H1 (cell line): ENCODE results near the gene INF2. TPM values are rescaled to one million over a fixed set of nuclear protein-coding genes. Genes with fewer than 3 reads are reported as not detected.

Experiments
- polyA plus RNA-seq, 7 experiments: library from polyadenylated mRNA; depleted of rRNA in 3 of 7; stranded (reverse) in 5 of 7; unstranded in 2 of 7; fragments of >200 nt in 5 of 7; fragments of 200-250 nt in 2 of 7; gene quantifications; 1 replicate in 5 of 7; 2 replicates in 1 of 7; 4 replicates in 1 of 7; pipeline versions ENCODE4 v1.2.1 to v1.2.3, GENCODE V29; 2011 to 2013; ENCODE audit warnings: missing spikeins in 2 of 7, mixed read lengths in 2 of 7
- total RNA-seq: library from RNA; stranded (reverse); fragmentation: NEBNext Ultra II Directional; extraction: Animal tissue kit (Norgen Biotek cat#: 25700); gene quantifications from 2 replicates; pipeline ENCODE4 v1.2.1, GENCODE V29; 2021
- TF ChIP-seq, protein P1 (sequence below): fragments of 300-600 bp; sonication (generic); IDR thresholded peaks from 2 replicates; pipeline ENCODE4 v1.7.1; 2012; ENCODE audit warnings: low read length, moderate library complexity, mild to moderate bottlenecking, inconsistent platforms; ENCODE audit not compliant: insufficient replicate concordance

The INF2 gene
- total and polyA plus RNA-seq, 2 of the 8 experiments (the other 6 are each of a cell fraction or from before 2014, with no cell fraction given), result 29.1 to 59.5 TPM

DNA sequence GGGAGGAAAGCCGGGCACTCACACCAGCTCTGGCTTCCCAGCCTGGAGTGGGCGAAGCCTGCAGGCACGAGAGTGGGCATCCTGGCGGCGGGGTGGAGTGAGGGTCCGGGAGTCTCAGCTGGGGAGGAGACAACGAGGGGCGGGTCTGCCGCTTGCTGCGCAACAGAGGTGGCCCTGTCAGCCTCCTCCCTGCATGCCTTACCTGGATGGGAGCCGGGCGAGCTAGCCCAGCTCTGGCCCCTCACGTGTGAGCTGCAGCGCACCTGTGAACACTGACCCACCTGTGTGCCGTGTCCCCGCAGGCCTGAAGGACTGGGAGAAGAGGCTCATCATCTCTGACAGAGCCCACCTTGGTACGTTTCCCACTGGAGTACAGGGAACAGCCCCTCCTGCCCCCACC is 49.6 kb downstream of the INF2 start (continued):
- TF ChIP-seq, protein P1, sequence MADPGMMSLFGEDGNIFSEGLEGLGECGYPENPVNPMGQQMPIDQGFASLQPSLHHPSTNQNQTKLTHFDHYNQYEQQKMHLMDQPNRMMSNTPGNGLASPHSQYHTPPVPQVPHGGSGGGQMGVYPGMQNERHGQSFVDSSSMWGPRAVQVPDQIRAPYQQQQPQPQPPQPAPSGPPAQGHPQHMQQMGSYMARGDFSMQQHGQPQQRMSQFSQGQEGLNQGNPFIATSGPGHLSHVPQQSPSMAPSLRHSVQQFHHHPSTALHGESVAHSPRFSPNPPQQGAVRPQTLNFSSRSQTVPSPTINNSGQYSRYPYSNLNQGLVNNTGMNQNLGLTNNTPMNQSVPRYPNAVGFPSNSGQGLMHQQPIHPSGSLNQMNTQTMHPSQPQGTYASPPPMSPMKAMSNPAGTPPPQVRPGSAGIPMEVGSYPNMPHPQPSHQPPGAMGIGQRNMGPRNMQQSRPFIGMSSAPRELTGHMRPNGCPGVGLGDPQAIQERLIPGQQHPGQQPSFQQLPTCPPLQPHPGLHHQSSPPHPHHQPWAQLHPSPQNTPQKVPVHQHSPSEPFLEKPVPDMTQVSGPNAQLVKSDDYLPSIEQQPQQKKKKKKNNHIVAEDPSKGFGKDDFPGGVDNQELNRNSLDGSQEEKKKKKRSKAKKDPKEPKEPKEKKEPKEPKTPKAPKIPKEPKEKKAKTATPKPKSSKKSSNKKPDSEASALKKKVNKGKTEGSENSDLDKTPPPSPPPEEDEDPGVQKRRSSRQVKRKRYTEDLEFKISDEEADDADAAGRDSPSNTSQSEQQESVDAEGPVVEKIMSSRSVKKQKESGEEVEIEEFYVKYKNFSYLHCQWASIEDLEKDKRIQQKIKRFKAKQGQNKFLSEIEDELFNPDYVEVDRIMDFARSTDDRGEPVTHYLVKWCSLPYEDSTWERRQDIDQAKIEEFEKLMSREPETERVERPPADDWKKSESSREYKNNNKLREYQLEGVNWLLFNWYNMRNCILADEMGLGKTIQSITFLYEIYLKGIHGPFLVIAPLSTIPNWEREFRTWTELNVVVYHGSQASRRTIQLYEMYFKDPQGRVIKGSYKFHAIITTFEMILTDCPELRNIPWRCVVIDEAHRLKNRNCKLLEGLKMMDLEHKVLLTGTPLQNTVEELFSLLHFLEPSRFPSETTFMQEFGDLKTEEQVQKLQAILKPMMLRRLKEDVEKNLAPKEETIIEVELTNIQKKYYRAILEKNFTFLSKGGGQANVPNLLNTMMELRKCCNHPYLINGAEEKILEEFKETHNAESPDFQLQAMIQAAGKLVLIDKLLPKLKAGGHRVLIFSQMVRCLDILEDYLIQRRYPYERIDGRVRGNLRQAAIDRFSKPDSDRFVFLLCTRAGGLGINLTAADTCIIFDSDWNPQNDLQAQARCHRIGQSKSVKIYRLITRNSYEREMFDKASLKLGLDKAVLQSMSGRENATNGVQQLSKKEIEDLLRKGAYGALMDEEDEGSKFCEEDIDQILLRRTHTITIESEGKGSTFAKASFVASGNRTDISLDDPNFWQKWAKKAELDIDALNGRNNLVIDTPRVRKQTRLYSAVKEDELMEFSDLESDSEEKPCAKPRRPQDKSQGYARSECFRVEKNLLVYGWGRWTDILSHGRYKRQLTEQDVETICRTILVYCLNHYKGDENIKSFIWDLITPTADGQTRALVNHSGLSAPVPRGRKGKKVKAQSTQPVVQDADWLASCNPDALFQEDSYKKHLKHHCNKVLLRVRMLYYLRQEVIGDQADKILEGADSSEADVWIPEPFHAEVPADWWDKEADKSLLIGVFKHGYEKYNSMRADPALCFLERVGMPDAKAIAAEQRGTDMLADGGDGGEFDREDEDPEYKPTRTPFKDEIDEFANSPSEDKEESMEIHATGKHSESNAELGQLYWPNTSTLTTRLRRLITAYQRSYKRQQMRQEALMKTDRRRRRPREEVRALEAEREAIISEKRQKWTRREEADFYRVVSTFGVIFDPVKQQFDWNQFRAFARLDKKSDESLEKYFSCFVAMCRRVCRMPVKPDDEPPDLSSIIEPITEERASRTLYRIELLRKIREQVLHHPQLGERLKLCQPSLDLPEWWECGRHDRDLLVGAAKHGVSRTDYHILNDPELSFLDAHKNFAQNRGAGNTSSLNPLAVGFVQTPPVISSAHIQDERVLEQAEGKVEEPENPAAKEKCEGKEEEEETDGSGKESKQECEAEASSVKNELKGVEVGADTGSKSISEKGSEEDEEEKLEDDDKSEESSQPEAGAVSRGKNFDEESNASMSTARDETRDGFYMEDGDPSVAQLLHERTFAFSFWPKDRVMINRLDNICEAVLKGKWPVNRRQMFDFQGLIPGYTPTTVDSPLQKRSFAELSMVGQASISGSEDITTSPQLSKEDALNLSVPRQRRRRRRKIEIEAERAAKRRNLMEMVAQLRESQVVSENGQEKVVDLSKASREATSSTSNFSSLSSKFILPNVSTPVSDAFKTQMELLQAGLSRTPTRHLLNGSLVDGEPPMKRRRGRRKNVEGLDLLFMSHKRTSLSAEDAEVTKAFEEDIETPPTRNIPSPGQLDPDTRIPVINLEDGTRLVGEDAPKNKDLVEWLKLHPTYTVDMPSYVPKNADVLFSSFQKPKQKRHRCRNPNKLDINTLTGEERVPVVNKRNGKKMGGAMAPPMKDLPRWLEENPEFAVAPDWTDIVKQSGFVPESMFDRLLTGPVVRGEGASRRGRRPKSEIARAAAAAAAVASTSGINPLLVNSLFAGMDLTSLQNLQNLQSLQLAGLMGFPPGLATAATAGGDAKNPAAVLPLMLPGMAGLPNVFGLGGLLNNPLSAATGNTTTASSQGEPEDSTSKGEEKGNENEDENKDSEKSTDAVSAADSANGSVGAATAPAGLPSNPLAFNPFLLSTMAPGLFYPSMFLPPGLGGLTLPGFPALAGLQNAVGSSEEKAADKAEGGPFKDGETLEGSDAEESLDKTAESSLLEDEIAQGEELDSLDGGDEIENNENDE, result no peak
